ENCODE measurements around the gene FKBP8.

FKBP8 gene

GRCh38 chr19:18558604-18559003 is 15.2 kb upstream of the FKBP8 start:
- TF ChIP-seq CTCF (IDR thresholded peaks at IDR 0.05; ENCODE audit: low read depth, low read length, missing control alignments): no peak
- H3K4me3 ChIP-seq (replicated peaks; ENCODE audit: low read depth, low read length): peak overlapping the region; percentile 78
- no peak for DNase-seq (ENCODE audit: extremely low read depth, low read depth)

- peak overlapping the region; percentile 78 for H3K4me3 ChIP-seq (replicated peaks; ENCODE audit: low read depth, low read length)
- no peak for TF ChIP-seq CTCF (IDR thresholded peaks at IDR 0.05; ENCODE audit: low read depth, low read length, missing control alignments)
- DNase-seq (ENCODE audit: extremely low read depth, low read depth): no peak
Observed at GRCh38 chr19:18558202-18558555, 14.8 kb upstream of the FKBP8 start.

GRCh38 chr19:18557411-18558201 is 14.2 kb upstream of the FKBP8 start, which contains the start of gene KXD1:
KXD1 (plus strand) TSS chr19:18557870; CDS start chr19:18562057, 4,187 bp downstream.
- peak; percentile 97 for DNase-seq (ENCODE audit: extremely low read depth, low read depth)
- TF ChIP-seq CTCF (IDR thresholded peaks at IDR 0.05; ENCODE audit: low read depth, low read length, missing control alignments): no peak
- H3K4me3 ChIP-seq (replicated peaks; ENCODE audit: low read depth, low read length): peak within 1 kb of the TSS; percentile 78

- H3K4me3 ChIP-seq (replicated peaks; ENCODE audit: low read depth, low read length): no peak overlapping the region
- no peak for DNase-seq (ENCODE audit: extremely low read depth, low read depth)
- no peak for TF ChIP-seq CTCF (IDR thresholded peaks at IDR 0.05; ENCODE audit: low read depth, low read length, missing control alignments)
Observed at GRCh38 chr19:18551631-18552030, 8.3 kb upstream of the FKBP8 start.

GRCh38 chr19:18543814-18544475 is 572 bp upstream of the FKBP8 start:
- no peak for DNase-seq (ENCODE audit: extremely low read depth, low read depth)
- TF ChIP-seq CTCF (IDR thresholded peaks at IDR 0.05; ENCODE audit: low read depth, low read length, missing control alignments): no peak

GRCh38 chr19:18541992-18542940 is 1.1 kb downstream of the FKBP8 start:
- DNase-seq (ENCODE audit: extremely low read depth, low read depth): no peak
- peak overlapping the region; percentile 57 for H3K4me3 ChIP-seq (replicated peaks; ENCODE audit: low read depth, low read length)
- TF ChIP-seq CTCF (IDR thresholded peaks at IDR 0.05; ENCODE audit: low read depth, low read length, missing control alignments): no peak

More at GRCh38 chr19:18543814-18544475, 572 bp upstream of the FKBP8 start:
- H3K4me3 ChIP-seq (replicated peaks; ENCODE audit: low read depth, low read length): peak overlapping the region; percentile 57

Data from HFF-Myc (cell line).